C4-2B (cell line): Measurements from ENCODE around the gene DERL3.

ENCODE experiments used
- ZFX ChIP-seq: fragments of 450-650 bp; IDR thresholded peaks from 2 replicates; pipeline ENCODE4 v1.6.1; 2017
- TF ChIP-seq, protein P1 (sequence below): fragments of 450-650 bp; conservative IDR thresholded peaks from 2 replicates; pipeline ENCODE4 v1.5.1; 2017; ENCODE audit warnings: mild to moderate bottlenecking

DNA sequence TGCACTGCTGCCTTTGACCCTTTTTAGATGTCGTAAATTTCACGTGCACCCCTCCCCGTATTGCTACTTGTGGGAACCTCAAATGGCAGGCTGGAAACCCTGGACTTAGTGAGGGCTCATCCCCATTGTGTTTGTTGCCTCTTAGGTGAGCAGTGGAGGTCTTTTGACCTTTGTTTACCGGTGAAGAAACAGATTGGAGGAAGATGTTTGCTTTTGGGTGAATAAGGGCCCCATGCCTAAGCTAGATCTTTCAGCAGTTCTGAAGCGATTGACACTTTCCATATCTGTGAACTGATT, 51.3 kb downstream of the DERL3 start:
- TF ChIP-seq, protein P1, sequence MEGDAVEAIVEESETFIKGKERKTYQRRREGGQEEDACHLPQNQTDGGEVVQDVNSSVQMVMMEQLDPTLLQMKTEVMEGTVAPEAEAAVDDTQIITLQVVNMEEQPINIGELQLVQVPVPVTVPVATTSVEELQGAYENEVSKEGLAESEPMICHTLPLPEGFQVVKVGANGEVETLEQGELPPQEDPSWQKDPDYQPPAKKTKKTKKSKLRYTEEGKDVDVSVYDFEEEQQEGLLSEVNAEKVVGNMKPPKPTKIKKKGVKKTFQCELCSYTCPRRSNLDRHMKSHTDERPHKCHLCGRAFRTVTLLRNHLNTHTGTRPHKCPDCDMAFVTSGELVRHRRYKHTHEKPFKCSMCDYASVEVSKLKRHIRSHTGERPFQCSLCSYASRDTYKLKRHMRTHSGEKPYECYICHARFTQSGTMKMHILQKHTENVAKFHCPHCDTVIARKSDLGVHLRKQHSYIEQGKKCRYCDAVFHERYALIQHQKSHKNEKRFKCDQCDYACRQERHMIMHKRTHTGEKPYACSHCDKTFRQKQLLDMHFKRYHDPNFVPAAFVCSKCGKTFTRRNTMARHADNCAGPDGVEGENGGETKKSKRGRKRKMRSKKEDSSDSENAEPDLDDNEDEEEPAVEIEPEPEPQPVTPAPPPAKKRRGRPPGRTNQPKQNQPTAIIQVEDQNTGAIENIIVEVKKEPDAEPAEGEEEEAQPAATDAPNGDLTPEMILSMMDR: no peak
- TF ChIP-seq ZFX: no peak
